ENCODE measurements around the gene BRF1.
"Not testable (repeated sequence)": the region's sequence is repeated elsewhere in the genome, so short reads cannot be mapped to it uniquely, and the experiment has no call there.

Gene BRF1

DNA sequence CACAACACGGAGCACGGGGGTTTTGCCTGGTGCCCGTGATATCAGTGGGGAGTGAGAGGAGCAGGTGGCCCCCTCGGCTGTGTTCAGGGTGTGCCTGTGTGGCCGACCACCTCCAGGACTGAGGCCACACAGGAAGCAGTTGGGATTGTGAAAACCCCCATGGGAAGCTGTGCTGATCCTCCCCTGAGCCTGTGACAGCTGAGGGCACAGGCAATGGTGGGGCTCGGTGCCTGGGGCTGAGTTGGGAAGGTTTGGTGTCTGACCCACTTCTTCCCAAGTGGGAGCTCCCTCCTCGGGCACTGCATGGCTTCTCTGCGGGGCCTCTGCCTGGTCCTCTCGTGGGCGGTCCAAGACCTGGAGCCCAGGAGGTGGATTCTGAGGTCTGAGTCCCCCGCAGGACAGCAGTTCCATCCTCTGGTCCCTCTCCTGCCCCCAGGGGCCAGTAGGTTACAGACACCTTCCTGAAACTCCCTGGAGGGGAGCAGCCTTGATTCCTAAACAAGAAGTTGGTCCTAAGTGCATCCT lies 31.6 kb upstream of the BRF1 start:
- no peak for DNase-seq (ENCODE audit: low read depth in 2 of 2)

GRCh38 chr14:105331575-105332349 lies 31.0 kb upstream of the BRF1 start:
- no peak for DNase-seq (ENCODE audit: low read depth in 2 of 2)

- no peak for DNase-seq (ENCODE audit: low read depth in 2 of 2)
Measured at GRCh38 chr14:105330491-105330895, 29.7 kb upstream of the BRF1 start.

- no peak for DNase-seq (ENCODE audit: low read depth in 2 of 2)
Measured at GRCh38 chr14:105329411-105330150, 28.8 kb upstream of the BRF1 start.

GRCh38 chr14:105328678-105329390 lies 28.0 kb upstream of the BRF1 start:
- no peak for DNase-seq (ENCODE audit: low read depth in 2 of 2)

GRCh38 chr14:105328070-105328677 lies 27.4 kb upstream of the BRF1 start:
- no peak for DNase-seq (ENCODE audit: low read depth in 2 of 2)

DNA sequence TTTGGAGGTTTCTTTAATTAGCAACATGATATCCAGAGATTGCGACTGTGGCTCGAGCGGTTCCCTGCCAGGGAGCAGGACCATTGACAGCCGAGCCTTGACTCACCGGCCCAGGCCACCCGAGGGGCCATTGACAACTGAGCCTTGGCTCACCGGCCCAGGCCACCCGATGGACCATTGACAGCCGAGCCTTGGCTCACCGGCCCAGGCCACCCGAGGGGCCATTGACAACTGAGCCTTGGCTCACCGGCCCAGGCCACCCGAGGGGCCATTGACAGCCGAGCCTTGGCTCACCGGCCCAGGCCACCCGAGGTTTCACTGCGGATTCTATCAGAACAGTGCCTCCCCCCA lies 26.9 kb upstream of the BRF1 start:
- not testable (repeated sequence) for DNase-seq (ENCODE audit: low read depth in 2 of 2)

DNA sequence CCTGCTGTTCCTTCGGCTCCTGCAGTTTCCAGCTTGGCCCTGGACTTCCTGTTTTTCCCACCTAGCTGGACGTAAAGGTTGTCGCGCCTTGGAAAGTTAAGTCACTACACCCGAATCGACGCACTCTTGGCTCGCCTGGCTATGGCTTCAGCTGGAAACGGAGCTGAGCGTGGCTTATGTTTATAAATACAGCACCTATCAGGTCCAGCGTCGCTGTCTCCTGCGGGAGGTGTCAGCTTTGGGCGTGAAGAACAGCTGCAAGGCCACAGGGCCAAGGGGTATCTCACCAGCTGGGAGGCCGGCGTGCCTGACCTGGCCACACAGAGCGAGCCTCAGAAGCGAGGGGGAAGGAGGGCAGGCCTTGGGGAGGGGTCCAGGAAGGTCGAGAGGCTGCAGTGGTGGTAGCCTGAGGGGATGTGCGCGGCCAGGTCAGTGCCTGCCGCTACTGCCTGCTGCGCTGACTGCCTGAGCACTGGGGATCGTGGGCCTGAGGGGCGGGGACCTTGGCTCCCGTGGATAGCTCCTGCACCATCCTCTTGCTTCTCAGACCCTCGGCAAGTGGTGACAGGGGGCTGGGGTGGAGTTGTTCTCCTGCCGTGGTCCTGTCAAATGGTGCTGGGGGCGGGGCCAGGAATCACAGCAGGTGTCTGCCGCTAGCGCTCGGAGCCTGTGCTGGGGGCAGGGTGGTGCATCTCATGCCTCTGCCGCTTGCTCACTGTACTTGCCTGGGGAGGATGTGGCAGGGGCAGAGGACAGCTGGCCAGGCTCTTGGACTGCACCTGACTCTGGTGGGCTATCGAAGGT lies 26.3 kb upstream of the BRF1 start:
- DNase-seq (ENCODE audit: low read depth in 2 of 2) = no peak

- DNase-seq (ENCODE audit: low read depth in 2 of 2) = no peak
Measured at GRCh38 chr14:105326568-105326867, 25.7 kb upstream of the BRF1 start.

- DNase-seq (ENCODE audit: low read depth in 2 of 2) = no peak
Measured at GRCh38 chr14:105325716-105326567, 25.1 kb upstream of the BRF1 start.

- DNase-seq (ENCODE audit: low read depth in 2 of 2) = no peak
Measured at GRCh38 chr14:105325303-105325702, 24.5 kb upstream of the BRF1 start.

DNA sequence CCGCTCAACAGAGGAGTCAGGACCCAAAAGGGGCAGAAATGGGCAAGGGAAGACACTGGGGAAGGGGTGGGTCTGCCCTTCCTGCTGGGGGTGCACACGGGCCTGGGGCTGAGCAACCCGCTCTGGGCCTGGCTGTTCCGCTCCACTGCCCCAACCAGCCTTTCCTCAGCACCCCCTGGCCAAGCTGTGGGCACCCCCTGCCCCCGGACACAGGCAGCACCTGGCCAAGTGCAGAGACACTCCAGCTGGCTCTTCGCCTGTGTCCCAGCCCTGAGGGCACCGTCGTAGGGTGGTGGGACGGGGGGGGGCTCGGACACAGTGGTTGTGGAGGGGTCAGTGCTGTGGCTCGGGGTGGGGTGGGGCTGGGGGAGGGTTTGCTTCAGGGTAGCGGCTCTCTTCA lies 24.1 kb upstream of the BRF1 start:
- DNase-seq (ENCODE audit: low read depth in 2 of 2) = no peak

DNA sequence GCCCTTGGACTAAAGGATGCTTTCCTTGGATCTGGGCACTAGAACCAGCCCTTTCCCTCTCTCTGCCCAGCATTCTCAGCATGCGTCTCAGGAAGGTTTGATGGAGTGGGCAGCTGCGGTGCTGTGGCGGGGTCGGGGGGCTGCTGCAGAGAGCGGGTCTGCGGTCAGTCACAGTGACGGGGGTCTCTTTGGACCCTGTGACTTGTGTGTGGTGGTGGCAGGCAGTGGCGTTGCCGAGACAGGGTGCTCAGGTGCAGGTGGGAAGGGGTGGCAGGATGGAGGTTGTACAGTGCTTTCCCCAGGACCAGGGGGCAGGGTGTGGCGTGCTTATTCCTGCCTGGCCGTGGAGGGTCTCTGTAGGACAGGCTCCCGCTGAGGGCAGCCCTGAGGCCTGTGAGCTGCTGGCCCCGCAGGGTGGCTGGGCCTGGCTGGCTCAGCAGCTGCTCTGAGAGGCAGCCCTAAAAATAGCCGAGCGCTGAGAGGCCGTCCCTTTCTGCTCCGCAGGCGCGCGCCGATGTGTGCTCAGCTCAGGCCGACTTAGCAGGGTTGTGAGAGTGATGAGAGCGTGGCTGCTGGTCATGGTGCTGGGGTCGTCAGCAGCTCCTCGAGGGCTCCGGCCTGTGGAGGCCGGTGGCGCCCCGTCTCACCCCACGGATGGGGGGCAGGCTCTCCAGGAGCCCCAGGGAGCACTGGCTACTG lies 23.4 kb upstream of the BRF1 start:
- DNase-seq (ENCODE audit: low read depth in 2 of 2) = no peak

GRCh38 chr14:105323663-105324062 lies 22.9 kb upstream of the BRF1 start:
- DNase-seq (ENCODE audit: low read depth in 2 of 2) = no peak

DNA sequence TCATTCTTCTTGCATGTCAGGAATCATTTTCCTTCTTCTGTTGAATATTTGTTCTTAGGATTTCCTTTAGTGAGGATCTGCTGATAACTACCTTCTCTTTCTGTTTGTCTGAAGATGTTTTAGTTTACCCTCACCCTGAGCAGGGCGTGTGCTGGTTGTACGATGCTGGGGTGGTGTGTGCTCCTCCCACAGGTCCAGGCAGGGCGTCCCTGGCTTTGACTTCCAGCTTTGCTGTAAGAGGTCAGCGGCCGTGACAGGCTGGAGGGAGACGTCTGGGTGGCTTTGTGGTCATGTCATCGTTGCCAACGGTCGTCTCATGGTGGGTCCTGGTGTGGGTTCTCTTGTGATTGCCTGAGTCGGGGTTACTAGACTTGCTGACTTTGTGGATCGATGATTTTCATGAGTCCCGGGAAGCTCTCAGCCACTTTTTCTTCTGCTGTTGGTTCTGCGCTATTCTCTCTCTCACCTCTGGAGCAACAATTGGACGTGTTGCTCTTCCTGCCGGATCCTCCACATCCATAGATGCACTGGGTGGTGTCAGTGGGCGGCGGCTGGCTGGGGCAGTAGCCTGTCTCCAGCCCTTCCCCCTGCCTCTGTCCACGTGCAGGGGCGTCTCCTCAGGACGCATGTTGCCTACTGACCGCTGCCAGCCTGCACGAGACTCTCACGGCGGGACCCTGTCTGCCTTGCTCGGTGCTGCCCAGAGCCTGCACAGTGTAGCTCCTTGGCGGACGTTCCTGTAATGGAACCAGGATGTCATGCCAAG lies 22.2 kb upstream of the BRF1 start:
- DNase-seq (ENCODE audit: low read depth in 2 of 2) = no peak

DNA sequence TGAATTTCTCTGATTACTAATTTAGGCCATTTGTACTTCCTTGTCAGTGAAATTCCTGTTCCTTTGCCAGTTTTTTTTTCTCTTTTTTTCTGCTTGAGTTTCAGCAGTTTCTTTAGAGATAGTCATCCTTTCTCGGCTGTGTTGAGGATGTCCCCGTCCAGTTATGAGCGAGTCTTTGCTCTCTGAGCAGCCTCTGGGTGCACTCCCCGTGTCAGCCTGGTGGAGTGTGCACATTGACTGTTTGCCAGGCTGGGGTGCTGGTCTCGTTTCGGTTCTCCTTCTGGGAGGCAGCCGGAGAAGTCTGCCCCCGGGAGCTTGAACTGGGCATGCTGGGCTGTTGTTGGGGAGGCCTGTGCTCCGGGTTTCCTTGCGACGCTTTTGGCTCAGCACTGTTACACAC lies 16.7 kb upstream of the BRF1 start:
- no peak for DNase-seq (ENCODE audit: low read depth in 2 of 2)

DNA sequence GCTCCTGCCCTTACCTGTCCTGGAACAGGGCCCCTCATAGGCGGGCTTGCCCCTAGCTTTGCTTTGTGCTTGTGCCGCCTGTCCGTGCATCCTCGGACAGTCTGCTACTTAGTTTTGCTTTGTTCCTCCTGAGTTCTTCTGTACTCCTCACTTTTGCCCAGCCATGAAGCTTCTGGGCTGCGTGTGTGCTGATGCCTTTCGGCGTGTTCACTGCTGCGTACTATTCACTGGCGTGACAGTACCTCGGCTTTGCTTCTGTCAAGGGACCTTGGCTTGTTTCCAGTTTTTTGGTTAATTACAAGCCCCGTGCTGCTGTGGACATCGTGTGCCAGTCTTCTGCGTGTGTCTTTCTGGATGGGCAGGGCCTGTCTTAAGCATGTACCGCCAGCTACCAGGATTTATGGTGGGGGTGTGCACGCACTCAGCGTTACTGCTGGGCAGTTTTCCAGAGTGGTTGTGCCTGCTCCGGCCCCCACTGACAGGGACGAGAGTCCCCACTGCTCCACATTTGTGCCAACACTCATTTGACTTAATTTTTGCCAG lies 16.2 kb upstream of the BRF1 start:
- no peak for DNase-seq (ENCODE audit: low read depth in 2 of 2)

DNA sequence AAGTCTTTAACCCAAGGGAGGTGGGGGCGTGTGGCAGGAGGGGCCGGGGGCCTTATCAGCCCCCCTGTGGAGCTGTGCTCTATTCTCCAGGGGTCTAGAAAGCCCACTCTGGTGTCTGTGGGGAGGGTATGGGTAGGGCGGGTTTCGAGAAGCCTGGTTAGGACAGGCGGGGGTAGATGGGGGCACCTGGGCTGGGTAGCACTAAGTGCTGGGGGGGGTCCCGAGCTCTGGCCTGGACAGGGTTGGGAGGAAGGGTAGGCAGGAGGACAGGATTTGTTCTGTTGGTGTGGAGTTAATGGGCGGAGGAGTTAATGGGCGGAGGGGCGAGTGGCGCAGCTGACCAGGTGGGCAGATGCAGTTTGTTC lies 15.8 kb upstream of the BRF1 start:
- DNase-seq (ENCODE audit: low read depth in 2 of 2) = no peak
